ENCODE measurements around the gene MICU1.
A peak's percentile ranks its signal among the peaks of the same experiment; 100 is the strongest.

The MICU1 gene

GRCh38 chr10:72322280-72323058, 303.4 kb downstream of the MICU1 start:
- no peak for DNase-seq

- DNase-seq, result no peak
Measured at GRCh38 chr10:72322030-72322279, 303.9 kb downstream of the MICU1 start.

GRCh38 chr10:72321248-72322029, 304.4 kb downstream of the MICU1 start:
- no peak for DNase-seq

- peak; percentile 89 for DNase-seq
Measured at GRCh38 chr10:72320676-72321247, 305.1 kb downstream of the MICU1 start.

- peak; percentile 89 for DNase-seq
Measured at GRCh38 chr10:72319416-72320254, 306.2 kb downstream of the MICU1 start.

GRCh38 chr10:72318418-72319262, 307.2 kb downstream of the MICU1 start:
- DNase-seq, result no peak

All from NCI-H1436 (cell line).